Kidney (tissue), 14 donors: ENCODE measurements around the gene ZC3H13. TPM values are rescaled to one million over a fixed set of nuclear protein-coding genes. Genes with fewer than 3 reads are reported as not detected.

ENCODE experiments used
- DNase-seq, 5 donors: peaks; one replicate each; pipeline ENCODE4 v3.0.0-alpha.2; 2013 to 2020
- FAIRE-seq: peaks from 2 replicates; lab custom pipeline; 2012; peaks lifted over from hg19 to GRCh38; lab: Jason Lieb, UNC
- H3K27ac ChIP-seq, 2 donors: one replicate each; pipeline ENCODE4 v1.7.0; 2013; ENCODE audit warnings: low read depth in 2 of 2, low read length in 2 of 2, inconsistent platforms in 1 of 2
- H3K27me3 ChIP-seq: one replicate; pipeline ENCODE4 v1.7.1; 2013; ENCODE audit warnings: low read length, inconsistent platforms; ENCODE audit not compliant: control insufficient read depth, insufficient read depth
- H3K36me3 ChIP-seq, 3 donors: one replicate each; pipeline versions ENCODE4 v1.7.0 to v1.7.1; 2013; ENCODE audit warnings: low read length in 3 of 3, control low read depth in 1 of 3, inconsistent platforms in 1 of 3; ENCODE audit not compliant: insufficient read depth in 3 of 3, control insufficient read depth in 2 of 3
- H3K4me1 ChIP-seq, 3 donors: one replicate each; pipeline versions ENCODE4 v1.7.0 to v1.7.1; 2013; ENCODE audit warnings: low read length in 3 of 3, inconsistent platforms in 1 of 3, low read depth in 1 of 3; ENCODE audit not compliant: control insufficient read depth in 2 of 3, insufficient read depth in 2 of 3
- H3K4me3 ChIP-seq, 3 donors: one replicate each; pipeline versions ENCODE4 v1.7.0 to v1.8.1; 2013; ENCODE audit warnings: low read length in 3 of 3, control low read depth in 1 of 3, inconsistent platforms in 1 of 3
- H3K9ac ChIP-seq, 3 donors: one replicate each; pipeline versions ENCODE4 v1.7.0 to v1.7.1; 2013; ENCODE audit warnings: low read length in 3 of 3, control low read depth in 1 of 3, inconsistent platforms in 1 of 3
- H3K9me3 ChIP-seq, 3 donors: one replicate each; pipeline versions ENCODE4 v1.7.0 to v1.7.1; 2013; ENCODE audit warnings: low read length in 3 of 3, control low read depth in 1 of 3, inconsistent platforms in 1 of 3; ENCODE audit not compliant: control insufficient read depth in 2 of 3, insufficient read depth in 1 of 3
- CTCF ChIP-seq: IDR thresholded peaks from 3 replicates; pipeline ENCODE4 v1.5.1; 2012; ENCODE audit warnings: mild to moderate bottlenecking, moderate library complexity, borderline replicate concordance; ENCODE audit not compliant: insufficient read depth; ENCODE audit errors: extremely low read depth
- intact Hi-C: fragments of 100-400 bp; cut with DNase I; formaldehyde crosslinking; loops from one replicate; pipeline ENCODE4 v1.11.1; 2022
- polyA plus RNA-seq: library from polyadenylated mRNA; stranded (reverse); fragments of 350-450 nt; fragmentation: Illumina TruSeq; extraction: RNeasy Lipid Tissue Mini Kit (QIAGEN cat#74804); gene quantifications from one replicate; pipeline ENCODE4 v1.2.3, GENCODE V29; 2014; ENCODE audit warnings: low read depth, low replicate concordance; ENCODE audit not compliant: insufficient read depth
- total RNA-seq: library from RNA; stranded (reverse); fragmentation: NEBNext Ultra II Directional; extraction: Animal tissue kit (Norgen Biotek cat#: 25700); gene quantifications from one replicate; pipeline ENCODE4 v1.2.1, GENCODE V29; 2021
- donor health status: control.
- donor health status: control.
- donor health status: control.
- donor health status: control.
- donor health status: control.
- donor health status: DM: yes; HTN: yes; CAD: no.
- donor health status: Normal renal cell carcinoma (clear cell type).

The ZC3H13 gene
- total and polyA plus RNA-seq, 2 donors from 2014 or later: 6.4 to 53.1 TPM

- DNase-seq (no peak), FAIRE-seq (no peak)
- Histone ChIP-seq H3K4me3 (no peak overlapping the region), H3K9me3 (no peaks in the 10 kb centered on the region), H3K9ac (no peak overlapping the region), H3K27ac (no peak overlapping the region), H3K27me3 (no peaks in the 10 kb centered on the region), H3K36me3 (no peaks in the 10 kb centered on the region), H3K4me1 (no peaks in the 10 kb centered on the region)
- intact Hi-C loops: no loop called here
- no peak for TF ChIP-seq CTCF
These were observed 33.2 kb upstream of the ZC3H13 start for GRCh38 chr13:46085737-46086136.

GRCh38 chr13:46082324-46082723, 29.8 kb upstream of the ZC3H13 start:
- no peak for TF ChIP-seq CTCF
- DNase-seq: no peak
- Histone ChIP-seq H3K4me3 (no peak overlapping the region), H3K36me3 (no peaks in the 10 kb centered on the region), H3K27me3 (no peaks in the 10 kb centered on the region), H3K9ac (no peak overlapping the region), H3K27ac (no peak overlapping the region), H3K9me3 (no peaks in the 10 kb centered on the region), H3K4me1 (no peaks in the 10 kb centered on the region)
- intact Hi-C loops: no loop called here
- FAIRE-seq: no peak

DNA sequence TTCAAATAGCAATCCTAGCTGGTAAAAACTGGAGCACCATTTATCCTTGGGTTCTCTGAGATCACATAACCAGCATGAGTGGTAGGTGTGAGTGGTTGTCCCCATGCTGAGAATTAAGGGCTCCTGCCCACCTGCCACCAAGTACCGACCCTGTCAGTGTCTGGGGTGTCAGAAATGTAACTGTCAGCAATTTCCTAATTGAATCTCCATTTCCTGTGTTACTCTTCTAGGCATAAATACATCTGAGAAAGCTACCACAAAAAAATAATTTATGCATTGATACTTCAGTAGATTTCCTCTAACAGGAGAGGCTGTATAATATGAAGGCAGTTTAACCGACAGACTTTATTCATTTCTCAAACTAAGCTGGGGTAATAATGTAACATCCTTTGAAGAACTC, 27.2 kb upstream of the ZC3H13 start:
- no peak overlapping the region for H3K27ac ChIP-seq
- H3K27me3 ChIP-seq: no peaks in the 10 kb centered on the region
- no peak overlapping the region for H3K9ac ChIP-seq
- no peaks in the 10 kb centered on the region for H3K4me1 ChIP-seq
- FAIRE-seq: no peak
- no peak for DNase-seq
- H3K36me3 ChIP-seq: no peaks in the 10 kb centered on the region
- TF ChIP-seq CTCF: no peak
- no peaks in the 10 kb centered on the region for H3K9me3 ChIP-seq
- intact Hi-C loops: no loop called here
- H3K4me3 ChIP-seq: no peak overlapping the region

DNA sequence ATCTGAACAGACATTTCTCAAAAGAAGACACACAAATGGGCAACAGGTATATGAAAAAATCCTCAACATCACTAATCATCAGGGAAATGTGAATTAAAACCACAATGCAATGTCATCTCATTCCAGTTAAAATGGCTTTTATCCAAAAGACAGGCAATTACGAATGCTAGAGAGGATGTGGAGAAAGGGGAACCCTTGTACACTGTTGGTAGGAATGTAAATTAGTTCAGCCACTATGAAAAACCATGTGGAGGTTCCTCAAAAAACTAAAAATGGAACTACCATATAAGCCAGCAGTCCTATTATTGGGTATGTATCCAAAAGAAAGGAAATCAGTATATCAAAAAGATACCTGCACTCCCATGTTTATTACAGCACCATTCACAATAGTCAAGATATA, 24.7 kb upstream of the ZC3H13 start:
- no peak for FAIRE-seq
- Histone ChIP-seq H3K27me3 (no peaks in the 10 kb centered on the region), H3K27ac (no peak overlapping the region), H3K36me3 (no peaks in the 10 kb centered on the region), H3K9me3 (no peaks in the 10 kb centered on the region), H3K4me1 (no peaks in the 10 kb centered on the region), H3K9ac (no peak overlapping the region), H3K4me3 (no peak overlapping the region)
- TF ChIP-seq CTCF: no peak
- no peak for DNase-seq
- intact Hi-C loops: no loop called here
